MCF 10A (cell line): ENCODE results near the gene GHRH. TPM values are rescaled to one million over a fixed set of nuclear protein-coding genes. Genes with fewer than 3 reads are reported as not detected.

ENCODE experiments used
- BruUV-seq: library from RNA; stranded (reverse); fragments of 400-500 nt; replicated peaks from 2 replicates; lab custom pipeline; 2021; lab: Mats Ljungman, UMichigan
- CTCF ChIA-PET: fragments of 300-600 bp; sonication (Branson Sonifier 250); formaldehyde crosslinking; extraction: SDS; loops from one replicate; lab custom pipeline; 2021; ENCODE audit warnings: antibody characterized with exemption, inconsistent platforms; lab: Yijun Ruan, JAX
- POLR2A ChIA-PET: fragments of 300-600, 350-650 bp; sonication (Branson Sonifier 250); formaldehyde crosslinking; extraction: SDS; loops from one replicate; lab custom pipeline; 2020; ENCODE audit warnings: antibody characterized with exemption, inconsistent platforms; lab: Yijun Ruan, JAX
- DNase-seq: peaks from one replicate; pipeline ENCODE4 v3.0.0-alpha.2; 2018; ENCODE audit not compliant: unreplicated experiment
- H3K27ac Mint-ChIP-seq: one replicate; pipeline ENCODE4 v1.8.0; 2022; ENCODE audit warnings: mild to moderate bottlenecking, low read depth, mixed read lengths; ENCODE audit not compliant: unreplicated experiment
- H3K27me3 Mint-ChIP-seq: one replicate; pipeline ENCODE4 v1.8.0; 2022; ENCODE audit warnings: mixed read lengths; ENCODE audit not compliant: insufficient read depth, unreplicated experiment
- H3K36me3 Mint-ChIP-seq: one replicate; pipeline ENCODE4 v1.8.0; 2022; ENCODE audit warnings: mild to moderate bottlenecking, moderate library complexity, mixed read lengths; ENCODE audit not compliant: insufficient read depth, unreplicated experiment
- H3K4me1 Mint-ChIP-seq: one replicate; pipeline ENCODE4 v1.8.0; 2022; ENCODE audit warnings: mixed read lengths; ENCODE audit not compliant: insufficient read depth, unreplicated experiment
- H3K4me3 Mint-ChIP-seq: one replicate; pipeline ENCODE4 v1.8.0; 2022; ENCODE audit warnings: mild to moderate bottlenecking, moderate library complexity, mixed read lengths; ENCODE audit not compliant: unreplicated experiment
- H3K9me3 Mint-ChIP-seq: one replicate; pipeline ENCODE4 v1.8.0; 2022; ENCODE audit warnings: mixed read lengths; ENCODE audit not compliant: unreplicated experiment
- CTCF ChIP-seq: fragments of 200-600 bp; IDR thresholded peaks from one replicate; pipeline ENCODE4 v1.8.0; 2022; ENCODE audit warnings: antibody characterized with exemption, mild to moderate bottlenecking; ENCODE audit not compliant: unreplicated experiment
- intact Hi-C: fragments of 100-400 bp; cut with micrococcal nuclease; formaldehyde crosslinking; loops from 2 replicates; pipeline ENCODE4 v1.14.1; 2022
- total RNA-seq: library from RNA; stranded (reverse); gene quantifications from 2 replicates; pipeline ENCODE4 v1.2.3, GENCODE V29; 2022

GHRH gene
- total RNA-seq, 1 experiment from 2014 or later, result not detected

- ChIA-PET POLR2A (interaction anchor here (1.1 kb wide), 1 partner anchor 64 kb away, joined by 3 read pairs; no protein-coding TSS in a partner anchor), CTCF (interaction anchor here (0.6 to 2.4 kb wide), 4 partner anchors 10 to 278 kb away, joined by 3 to 6 read pairs (median 5); no protein-coding TSS in a partner anchor)
- TF ChIP-seq CTCF, result no peak
- H3K4me3 Mint-ChIP-seq, result no peak overlapping the region
- BruUV-seq, result no TSS peak
- H3K4me1 Mint-ChIP-seq, result no peaks in the 10 kb centered on the region
- no peaks in the 10 kb centered on the region for H3K9me3 Mint-ChIP-seq
- intact Hi-C loops, result no loop called here
- H3K27me3 Mint-ChIP-seq, result peaks cover 49% of the 10 kb centered on the region
- H3K27ac Mint-ChIP-seq, result no peak overlapping the region
- DNase-seq, result no peak
- no peaks in the 10 kb centered on the region for H3K36me3 Mint-ChIP-seq
Measured at GRCh38 chr20:37256286-37256685, 5.3 kb downstream of the GHRH start.

GRCh38 chr20:37254114-37254878, 7.3 kb downstream of the GHRH start:
- peaks cover 29% of the 10 kb centered on the region for H3K27me3 Mint-ChIP-seq
- BruUV-seq, result no TSS peak
- POLR2A ChIA-PET, result interaction anchor here (0.5 kb wide), 1 partner anchor 267 kb away, joined by 3 read pairs; no protein-coding TSS in a partner anchor
- H3K9me3 Mint-ChIP-seq, result no peaks in the 10 kb centered on the region
- H3K4me3 Mint-ChIP-seq, result no peak overlapping the region
- intact Hi-C loops, result no loop called here
- DNase-seq, result no peak
- H3K4me1 Mint-ChIP-seq, result no peaks in the 10 kb centered on the region
- no peaks in the 10 kb centered on the region for H3K36me3 Mint-ChIP-seq
- CTCF ChIA-PET, result interaction anchor here (0.8 to 2.4 kb wide), 3 partner anchors 53 to 143 kb away, joined by 3 to 6 read pairs (median 3); no protein-coding TSS in a partner anchor
- no peak overlapping the region for H3K27ac Mint-ChIP-seq
- TF ChIP-seq CTCF, result no peak

GRCh38 chr20:37253087-37253486, 8.5 kb downstream of the GHRH start:
- Mint-ChIP-seq H3K36me3 (no peaks in the 10 kb centered on the region), H3K4me1 (no peaks in the 10 kb centered on the region), H3K27me3 (peaks cover 17% of the 10 kb centered on the region), H3K9me3 (no peaks in the 10 kb centered on the region), H3K27ac (no peak overlapping the region), H3K4me3 (no peak overlapping the region)
- no TSS peak for BruUV-seq
- DNase-seq, result no peak
- ChIA-PET POLR2A (interaction anchor here (0.7 kb wide), 1 partner anchor 277 kb away, joined by 3 read pairs; no protein-coding TSS in a partner anchor), CTCF (interaction anchor here (0.9 kb wide), 1 partner anchor 53 kb away, joined by 4 read pairs; no protein-coding TSS in a partner anchor)
- no peak for TF ChIP-seq CTCF
- intact Hi-C loops, result no loop called here

- Mint-ChIP-seq H3K27me3 (peaks cover 12% of the 10 kb centered on the region), H3K27ac (no peak overlapping the region), H3K36me3 (no peaks in the 10 kb centered on the region), H3K4me1 (no peaks in the 10 kb centered on the region), H3K4me3 (no peak overlapping the region), H3K9me3 (no peaks in the 10 kb centered on the region)
- no peak for DNase-seq
- intact Hi-C loops, result no loop called here
- ChIA-PET CTCF (interaction anchor here (0.6 to 1.3 kb wide), 3 partner anchors 52 to 225 kb away, joined by 3 to 5 read pairs (median 4); no protein-coding TSS in a partner anchor), POLR2A (interaction anchor here (1.1 to 1.8 kb wide), 2 partner anchors 10 kb away, joined by 3 to 6 read pairs; no protein-coding TSS in a partner anchor)
- no TSS peak for BruUV-seq
- no peak for TF ChIP-seq CTCF
Measured at GRCh38 chr20:37251825-37252477, 9.7 kb downstream of the GHRH start.
